HepG2 (cell line): Measurements from ENCODE around the gene RAB22A. TPM values are rescaled to one million over a fixed set of nuclear protein-coding genes. Genes with fewer than 3 reads are reported as not detected.

Experiments
- ATAC-seq: fragments of 200-7000 bp; cut with Tn5 transposase; 3 replicates; pipeline ENCODE4 v1.9.1; 2020; ENCODE audit warnings: mild to moderate bottlenecking, moderate library complexity
- BruUV-seq: library from RNA; stranded (reverse); fragments of 400-500 nt; replicated peaks from 2 replicates; lab custom pipeline; 2021; lab: Mats Ljungman, UMichigan
- CTCF ChIA-PET: fragments of 300-600 bp; formaldehyde crosslinking; extraction: SDS; loops from one replicate; lab custom pipeline; 2021; ENCODE audit warnings: low total read pairs, inconsistent platforms, low intra/inter-chr PET ratio; lab: Yijun Ruan, JAX
- POLR2A ChIA-PET: fragments of 350-600 bp; sonication (Branson Sonifier 250); formaldehyde crosslinking; loops from one replicate; lab custom pipeline; 2020; ENCODE audit warnings: antibody characterized with exemption, inconsistent platforms; lab: Yijun Ruan, JAX
- DNase-seq: peaks from one replicate; pipeline ENCODE4 v3.0.0-alpha.2; 2015; ENCODE audit warnings: low spot score
- FAIRE-seq: peaks from 3 replicates; lab custom pipeline; 2011; peaks lifted over from hg19 to GRCh38; lab: Jason Lieb, UNC
- H2AFZ ChIP-seq: one replicate; pipeline ENCODE4 v1.6.1; 2011; ENCODE audit warnings: low read length, inconsistent platforms
- H3K27ac ChIP-seq: fragments of 300-600 bp; 3 replicates; pipeline ENCODE4 v1.8.0; 2011; ENCODE audit warnings: mixed run types, mild to moderate bottlenecking, mixed read lengths, low read length, inconsistent platforms; ENCODE audit not compliant: insufficient read depth; ENCODE audit errors: extremely low read length
- H3K27me3 ChIP-seq, 2 experiments: fragments of 200-600 bp in 1 of 2; 2 replicates in 1 of 2; 3 replicates in 1 of 2; pipeline versions ENCODE4 v1.6.0 to v1.8.0; 2011; ENCODE audit warnings: low read length in 2 of 2, mild to moderate bottlenecking in 2 of 2, moderate library complexity in 2 of 2, inconsistent platforms in 1 of 2; ENCODE audit not compliant: insufficient read depth in 2 of 2, control insufficient read depth in 1 of 2
- H3K36me3 ChIP-seq, 2 experiments: fragments of 200-600 bp in 1 of 2; replicated peaks in 1 of 2; 2 replicates in 1 of 2; 3 replicates in 1 of 2; pipeline versions ENCODE4 v1.5.1 to v1.8.0; 2011; ENCODE audit warnings: low read length in 2 of 2, inconsistent platforms in 1 of 2; ENCODE audit not compliant: insufficient read depth in 2 of 2, control insufficient read depth in 1 of 2
- H3K4me1 ChIP-seq: 2 replicates; pipeline ENCODE4 v1.5.1; 2012; ENCODE audit warnings: low read length, inconsistent platforms; ENCODE audit not compliant: insufficient read depth
- H3K4me2 ChIP-seq: 2 replicates; pipeline ENCODE4 v1.6.0; 2011; ENCODE audit warnings: low read depth, low read length, inconsistent platforms
- H3K4me3 ChIP-seq, 3 experiments: fragments of 200-600 bp in 1 of 3; sonication (generic), shearing (Covaris generic) in 1 of 3; replicated peaks in 1 of 3; 2 replicates each; pipeline ENCODE4 v1.5.1; 2011 to 2016; ENCODE audit warnings: low read length in 3 of 3, inconsistent platforms in 2 of 3, low read depth in 2 of 3, mild to moderate bottlenecking in 2 of 3, control low read depth in 1 of 3, mixed read lengths in 1 of 3; ENCODE audit not compliant: insufficient read depth in 1 of 3
- H3K79me2 ChIP-seq: one replicate; pipeline ENCODE4 v1.6.1; 2011; ENCODE audit warnings: low read length, inconsistent platforms; ENCODE audit not compliant: insufficient read depth
- H3K9ac ChIP-seq: 2 replicates; pipeline ENCODE4 v1.6.0; 2011; ENCODE audit warnings: mild to moderate bottlenecking, low read depth, low read length, inconsistent platforms; ENCODE audit not compliant: insufficient read depth
- H3K9me3 ChIP-seq: 2 replicates; pipeline ENCODE4 v1.5.1; 2012; ENCODE audit warnings: mild to moderate bottlenecking, low read length
- H4K20me1 ChIP-seq: 2 replicates; pipeline ENCODE4 v1.6.0; 2011; ENCODE audit warnings: inconsistent platforms, mild to moderate bottlenecking, low read length, moderate library complexity; ENCODE audit not compliant: insufficient read depth
- DBP ChIP-seq: sonication (generic); formaldehyde crosslinking; IDR thresholded peaks from 2 replicates; pipeline ENCODE4 v1.4.0; 2020; ENCODE audit warnings: missing genetic modification reagents; ENCODE audit errors: not compliant biosample characterization
- KAT2B ChIP-seq: fragments of 150-350 bp; IDR thresholded peaks from 2 replicates; pipeline ENCODE4 v1.6.1; 2014; ENCODE audit warnings: low read depth, low read length, borderline replicate concordance
- POLR2A ChIP-seq, 2 experiments: IDR thresholded peaks; 2 replicates each; pipeline ENCODE4 v1.6.1; 2011; ENCODE audit warnings: low read depth in 2 of 2, low read length in 2 of 2, mild to moderate bottlenecking in 1 of 2, moderate library complexity in 1 of 2; ENCODE audit not compliant: insufficient read depth in 1 of 2
- POLR2AphosphoS2 ChIP-seq: IDR thresholded peaks from 2 replicates; pipeline ENCODE4 v1.6.1; 2011; ENCODE audit warnings: low read depth, low read length, improper control_type of control experiment
- ZNF382 ChIP-seq: sonication (generic); formaldehyde crosslinking; IDR thresholded peaks from 2 replicates; pipeline ENCODE4 v1.5.0; 2020; ENCODE audit warnings: missing genetic modification reagents, mild to moderate bottlenecking, borderline replicate concordance
- ZNF432 ChIP-seq: sonication (generic); formaldehyde crosslinking; IDR thresholded peaks from 2 replicates; pipeline ENCODE4 v1.5.0; 2020; ENCODE audit warnings: missing genetic modification reagents, mild to moderate bottlenecking, borderline replicate concordance
- ZNF547 ChIP-seq: sonication (generic); formaldehyde crosslinking; IDR thresholded peaks from 2 replicates; pipeline ENCODE4 v1.5.1; 2020; ENCODE audit warnings: mild to moderate bottlenecking, missing genetic modification reagents
- ZSCAN29 ChIP-seq: sonication (generic); formaldehyde crosslinking; conservative IDR thresholded peaks from 2 replicates; pipeline ENCODE4 v1.4.0; 2020; ENCODE audit warnings: mild to moderate bottlenecking, missing genetic modification reagents
- WGBS: methylation state at CpG from one replicate; pipeline ENCODE4 v1.1.6; 2017; ENCODE audit warnings: low lambda C conversion rate; 5-methylcytosine and 5-hydroxymethylcytosine counted together
- in situ Hi-C: cut with HindIII; loops from 2 replicates; pipeline ENCODE4 v1.10.0; 2017; ENCODE audit warnings: low pct_unique_long_range_greater_than_20kb; ENCODE audit not compliant: extremely low pct_ligation_motif_present
- intact Hi-C: fragments of 100-400 bp; cut with micrococcal nuclease; formaldehyde crosslinking; loops from one replicate; pipeline ENCODE4 v1.10.0; 2022; ENCODE audit not compliant: unreplicated experiment
- polyA plus RNA-seq, 8 experiments: library from polyadenylated mRNA; depleted of rRNA in 3 of 8; stranded (reverse) in 7 of 8; unstranded in 1 of 8; fragments of >200 nt; fragmentation: Illumina TruSeq in 4 of 8; extraction: Trizol in 4 of 8; gene quantifications; 2 replicates each; pipeline versions ENCODE4 v1.2.1 to v1.2.3, GENCODE V29; 2011 to 2016; ENCODE audit warnings: low read depth in 4 of 8, missing spikeins in 1 of 8, mixed read lengths in 1 of 8; ENCODE audit not compliant: insufficient read depth in 1 of 8
- total RNA-seq, 5 experiments: library from RNA; depleted of rRNA; stranded (reverse); fragments of >200 nt; fragmentation: Illumina TruSeq; extraction: Trizol; gene quantifications; 2 replicates each; pipeline ENCODE4 v1.2.3, GENCODE V29; 2016; ENCODE audit warnings: low read depth in 1 of 5
- TF ChIP-seq, protein P1 (sequence below), 2 experiments: fragments of 450-650 bp in 1 of 2; sonication (generic) in 1 of 2; formaldehyde crosslinking in 1 of 2; IDR thresholded peaks; 2 replicates each; pipeline versions ENCODE4 v1.6.1 to v1.8.0; 2016 to 2022; ENCODE audit warnings: antibody characterized with exemption in 1 of 2, mild to moderate bottlenecking in 1 of 2, missing genetic modification reagents in 1 of 2

Gene RAB22A
- total and polyA plus RNA-seq, 2 of the 13 experiments (the other 11 are each of a cell fraction or from before 2014, with no cell fraction given) = 10.7 to 11.2 TPM

DNA sequence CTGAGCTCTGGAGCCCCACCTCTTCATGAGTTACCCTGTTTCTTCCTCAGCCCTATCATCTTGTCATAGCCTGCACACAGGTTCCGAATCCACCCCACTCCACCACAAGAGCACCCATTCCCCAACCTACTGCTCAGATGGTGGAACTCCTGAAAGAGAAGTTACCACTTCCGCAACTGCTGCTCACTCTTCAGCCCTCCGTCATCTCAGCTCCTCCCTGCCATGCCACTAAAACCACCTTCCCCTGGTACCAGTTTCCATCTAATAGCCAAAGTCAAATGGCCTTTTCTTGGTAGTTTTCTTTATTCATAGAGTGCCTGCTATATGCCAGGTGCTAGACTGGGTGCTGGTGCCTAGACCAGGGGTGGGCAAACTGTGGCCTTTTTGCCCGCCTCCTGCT, 3.9 kb downstream of the RAB22A start:
- ATAC-seq (no peak), FAIRE-seq (no peak), DNase-seq (no peak)
- ChIA-PET POLR2A (no interaction called here), CTCF (no interaction called here)
- Histone ChIP-seq H3K9ac (no peak overlapping the region), H3K4me3 (no peak overlapping the region), H3K9me3 (no peaks in the 10 kb centered on the region), H3K4me1 (peaks cover 38% of the 10 kb centered on the region), H3K4me2 (no peak overlapping the region), H3K36me3 (peaks cover 18 to 45% of the 10 kb centered on the region in 2 experiments), H3K27ac (no peak overlapping the region), H2AFZ (no peak overlapping the region), H3K27me3 (no peaks in the 10 kb centered on the region; a peak in 1 of 5 replicates), H4K20me1 (no peaks in the 10 kb centered on the region), H3K79me2 (peaks cover 8% of the 10 kb centered on the region)
- WGBS = 98% methylated on average over 4 of the region's 4 CpGs
- intact Hi-C loops (no loop called here), in situ Hi-C loops (no loop called here)
- no TSS peak for BruUV-seq
- no peak for TF ChIP-seq ZNF432 (CRISPR knock-in tag)
- no peak for TF ChIP-seq KAT2B
- 0 out of 4 replicates have a peak, but pooled peaks of 1 of the 2 experiments have one; percentile 22 for TF ChIP-seq POLR2A (IDR thresholded peaks at IDR 0.05; ENCODE audit: insufficient read depth in 1 of 2, low read depth in 2 of 2, low read length in 2 of 2)
- TF ChIP-seq ZNF382 (CRISPR knock-in tag) = no peak
- TF ChIP-seq, protein P1, sequence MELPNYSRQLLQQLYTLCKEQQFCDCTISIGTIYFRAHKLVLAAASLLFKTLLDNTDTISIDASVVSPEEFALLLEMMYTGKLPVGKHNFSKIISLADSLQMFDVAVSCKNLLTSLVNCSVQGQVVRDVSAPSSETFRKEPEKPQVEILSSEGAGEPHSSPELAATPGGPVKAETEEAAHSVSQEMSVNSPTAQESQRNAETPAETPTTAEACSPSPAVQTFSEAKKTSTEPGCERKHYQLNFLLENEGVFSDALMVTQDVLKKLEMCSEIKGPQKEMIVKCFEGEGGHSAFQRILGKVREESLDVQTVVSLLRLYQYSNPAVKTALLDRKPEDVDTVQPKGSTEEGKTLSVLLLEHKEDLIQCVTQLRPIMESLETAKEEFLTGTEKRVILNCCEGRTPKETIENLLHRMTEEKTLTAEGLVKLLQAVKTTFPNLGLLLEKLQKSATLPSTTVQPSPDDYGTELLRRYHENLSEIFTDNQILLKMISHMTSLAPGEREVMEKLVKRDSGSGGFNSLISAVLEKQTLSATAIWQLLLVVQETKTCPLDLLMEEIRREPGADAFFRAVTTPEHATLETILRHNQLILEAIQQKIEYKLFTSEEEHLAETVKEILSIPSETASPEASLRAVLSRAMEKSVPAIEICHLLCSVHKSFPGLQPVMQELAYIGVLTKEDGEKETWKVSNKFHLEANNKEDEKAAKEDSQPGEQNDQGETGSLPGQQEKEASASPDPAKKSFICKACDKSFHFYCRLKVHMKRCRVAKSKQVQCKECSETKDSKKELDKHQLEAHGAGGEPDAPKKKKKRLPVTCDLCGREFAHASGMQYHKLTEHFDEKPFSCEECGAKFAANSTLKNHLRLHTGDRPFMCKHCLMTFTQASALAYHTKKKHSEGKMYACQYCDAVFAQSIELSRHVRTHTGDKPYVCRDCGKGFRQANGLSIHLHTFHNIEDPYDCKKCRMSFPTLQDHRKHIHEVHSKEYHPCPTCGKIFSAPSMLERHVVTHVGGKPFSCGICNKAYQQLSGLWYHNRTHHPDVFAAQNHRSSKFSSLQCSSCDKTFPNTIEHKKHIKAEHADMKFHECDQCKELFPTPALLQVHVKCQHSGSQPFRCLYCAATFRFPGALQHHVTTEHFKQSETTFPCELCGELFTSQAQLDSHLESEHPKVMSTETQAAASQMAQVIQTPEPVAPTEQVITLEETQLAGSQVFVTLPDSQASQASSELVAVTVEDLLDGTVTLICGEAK (IDR thresholded peaks at IDR 0.05) = no peak
- TF ChIP-seq, protein P1 (CRISPR knock-in tag; IDR thresholded peaks at IDR 0.05) = no peak
- TF ChIP-seq DBP = no peak
- no peak for TF ChIP-seq POLR2AphosphoS2
- TF ChIP-seq ZSCAN29 (CRISPR knock-in tag) = no peak
- 0 out of 2 replicates have a peak, but pooled peaks have one; percentile 20 for TF ChIP-seq ZNF547
